Measurements from ENCODE around the gene TMIGD3. TPM values are rescaled to one million over a fixed set of nuclear protein-coding genes. Genes with fewer than 3 reads are reported as not detected.

Gene TMIGD3
- total RNA-seq, 2 donors from 2014 or later: 0.42 to 1.1 TPM

DNA sequence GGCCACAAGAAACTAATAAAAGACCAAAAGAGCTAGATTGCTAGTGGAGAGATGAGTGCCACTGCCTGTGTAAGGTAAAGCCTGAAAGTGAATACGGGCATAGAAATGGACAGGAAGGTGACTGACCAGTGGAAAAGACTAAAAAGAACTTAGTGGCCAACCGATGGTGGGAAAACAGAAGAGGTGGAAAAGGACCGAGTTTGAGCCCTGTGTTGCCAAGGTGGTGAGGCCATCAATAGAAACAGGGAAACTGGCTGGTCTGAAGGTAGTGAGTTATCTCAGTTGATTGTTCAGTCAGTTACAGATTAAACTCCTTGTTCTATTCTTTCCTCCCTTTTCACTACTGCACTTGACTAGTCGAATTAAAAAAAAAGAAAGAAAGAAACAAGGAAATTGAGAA lies 56.9 kb downstream of the TMIGD3 start:
- no peak for DNase-seq
- H3K27me3 ChIP-seq: no peaks in the 10 kb centered on the region
- TF ChIP-seq, protein P1, sequence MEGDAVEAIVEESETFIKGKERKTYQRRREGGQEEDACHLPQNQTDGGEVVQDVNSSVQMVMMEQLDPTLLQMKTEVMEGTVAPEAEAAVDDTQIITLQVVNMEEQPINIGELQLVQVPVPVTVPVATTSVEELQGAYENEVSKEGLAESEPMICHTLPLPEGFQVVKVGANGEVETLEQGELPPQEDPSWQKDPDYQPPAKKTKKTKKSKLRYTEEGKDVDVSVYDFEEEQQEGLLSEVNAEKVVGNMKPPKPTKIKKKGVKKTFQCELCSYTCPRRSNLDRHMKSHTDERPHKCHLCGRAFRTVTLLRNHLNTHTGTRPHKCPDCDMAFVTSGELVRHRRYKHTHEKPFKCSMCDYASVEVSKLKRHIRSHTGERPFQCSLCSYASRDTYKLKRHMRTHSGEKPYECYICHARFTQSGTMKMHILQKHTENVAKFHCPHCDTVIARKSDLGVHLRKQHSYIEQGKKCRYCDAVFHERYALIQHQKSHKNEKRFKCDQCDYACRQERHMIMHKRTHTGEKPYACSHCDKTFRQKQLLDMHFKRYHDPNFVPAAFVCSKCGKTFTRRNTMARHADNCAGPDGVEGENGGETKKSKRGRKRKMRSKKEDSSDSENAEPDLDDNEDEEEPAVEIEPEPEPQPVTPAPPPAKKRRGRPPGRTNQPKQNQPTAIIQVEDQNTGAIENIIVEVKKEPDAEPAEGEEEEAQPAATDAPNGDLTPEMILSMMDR (IDR thresholded peaks at IDR 0.05): no peak
- no peak overlapping the region for H3K9ac ChIP-seq (ENCODE audit: low read depth in 2 of 2, low read length in 2 of 2)
- intact Hi-C loops (cut with DNase I): no loop called here
- H3K9me3 ChIP-seq: no peaks in the 10 kb centered on the region
- H3K4me3 ChIP-seq: no peak overlapping the region
- peak overlapping the region; percentile 39 for H3K27ac ChIP-seq
- H3K36me3 ChIP-seq: no peaks in the 10 kb centered on the region
- no peaks in the 10 kb centered on the region for H3K4me1 ChIP-seq

DNA sequence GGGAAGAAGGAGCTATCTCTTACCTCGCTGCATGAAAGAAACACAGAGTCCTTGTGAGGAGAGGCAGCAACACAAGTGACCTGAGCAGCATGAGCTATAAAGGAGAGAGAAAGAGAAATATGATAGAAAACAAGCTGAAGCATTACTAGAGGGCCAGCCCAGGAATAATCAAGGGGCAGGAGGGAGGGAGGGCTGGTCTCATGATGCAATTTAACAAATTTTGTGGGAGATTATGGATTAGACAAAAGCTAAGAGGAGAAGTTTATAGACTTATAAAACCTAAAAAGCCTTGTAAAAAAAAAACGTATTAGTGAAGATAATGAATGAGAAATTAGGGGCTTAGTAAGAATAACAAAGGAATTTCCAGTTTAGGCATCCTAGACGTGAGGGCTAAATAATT lies 59.4 kb downstream of the TMIGD3 start:
- no peak for DNase-seq
- intact Hi-C loops (cut with DNase I): no loop called here
- no peak overlapping the region for H3K27ac ChIP-seq
- H3K27me3 ChIP-seq: no peaks in the 10 kb centered on the region
- peaks cover 10% of the 10 kb centered on the region for H3K36me3 ChIP-seq
- no peak overlapping the region for H3K9ac ChIP-seq (ENCODE audit: low read depth in 2 of 2, low read length in 2 of 2)
- H3K4me1 ChIP-seq: no peaks in the 10 kb centered on the region
- TF ChIP-seq, protein P1 (IDR thresholded peaks at IDR 0.05): no peak
- H3K9me3 ChIP-seq: no peaks in the 10 kb centered on the region
- no peak overlapping the region for H3K4me3 ChIP-seq

DNA sequence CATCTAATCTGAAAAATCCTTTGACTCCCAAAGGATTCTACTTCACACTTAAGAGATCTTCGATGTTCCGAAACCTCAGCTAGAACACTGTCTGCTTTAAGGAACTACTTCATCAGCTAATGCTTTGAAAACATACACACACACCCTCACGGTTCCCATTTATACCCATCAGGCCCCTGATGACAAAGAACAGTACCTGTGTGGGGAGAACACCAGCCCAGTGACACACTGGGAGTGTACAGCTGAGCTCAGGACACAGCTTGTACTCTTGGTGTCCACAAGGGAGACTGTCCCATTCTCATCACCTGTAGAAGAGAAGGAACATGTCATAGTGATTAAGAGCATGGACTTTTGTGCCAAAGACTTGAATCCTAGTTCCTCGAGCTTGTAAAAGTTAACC lies 61.0 kb downstream of the TMIGD3 start:
- Histone ChIP-seq H3K27ac (no peak overlapping the region), H3K4me3 (no peak overlapping the region), H3K9me3 (no peaks in the 10 kb centered on the region), H3K36me3 (peaks cover 10% of the 10 kb centered on the region), H3K27me3 (no peaks in the 10 kb centered on the region), H3K9ac (ENCODE audit: low read depth in 2 of 2, low read length in 2 of 2) (no peak overlapping the region), H3K4me1 (no peaks in the 10 kb centered on the region)
- TF ChIP-seq, protein P1 (IDR thresholded peaks at IDR 0.05): no peak
- DNase-seq: no peak
- intact Hi-C loops (cut with DNase I): loop anchor here (2.0 kb wide), 1 partner anchor 20 kb away; no protein-coding TSS in a partner anchor

DNA sequence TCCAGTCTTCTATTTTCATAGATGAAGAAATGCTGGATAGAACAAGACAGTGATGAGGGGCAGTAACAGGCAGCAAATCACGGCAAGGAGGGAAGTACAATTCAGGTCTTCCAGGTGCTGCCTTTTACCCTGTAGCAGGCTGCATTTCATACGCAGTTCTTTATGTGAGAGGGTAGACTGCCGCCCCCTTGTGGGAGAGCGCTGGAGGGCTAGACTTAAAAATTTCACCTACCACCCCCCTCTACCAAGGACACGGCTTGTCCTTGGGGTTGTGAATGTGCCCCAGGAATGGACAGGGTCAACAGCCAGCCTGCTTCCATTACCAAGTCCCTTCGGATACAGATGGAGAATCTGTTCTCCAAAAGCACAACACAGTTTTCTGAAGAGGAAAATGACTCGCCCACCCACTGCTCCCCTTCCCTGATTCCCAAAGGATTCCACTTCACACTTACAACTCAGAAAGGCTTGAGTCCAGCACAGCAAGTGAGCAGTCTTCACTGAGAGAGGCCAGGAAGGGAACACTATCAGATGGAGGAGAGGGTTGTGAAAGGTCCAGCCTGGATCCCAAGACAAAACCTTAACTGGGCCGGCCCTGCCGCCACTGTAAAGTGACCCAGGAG lies 61.8 kb downstream of the TMIGD3 start:
- TF ChIP-seq, protein P1 (IDR thresholded peaks at IDR 0.05): peak; percentile 22
- peak; percentile 29 for DNase-seq
- H3K9ac ChIP-seq (ENCODE audit: low read depth in 2 of 2, low read length in 2 of 2): no peak overlapping the region
- no peak overlapping the region for H3K4me3 ChIP-seq
- H3K9me3 ChIP-seq: no peaks in the 10 kb centered on the region
- H3K27me3 ChIP-seq: no peaks in the 10 kb centered on the region
- H3K4me1 ChIP-seq: no peaks in the 10 kb centered on the region
- H3K36me3 ChIP-seq: peaks cover 10% of the 10 kb centered on the region
- H3K27ac ChIP-seq: no peak overlapping the region
- intact Hi-C loops (cut with DNase I): loop anchor here (2.0 kb wide), 1 partner anchor 19 kb away; no protein-coding TSS in a partner anchor

DNA sequence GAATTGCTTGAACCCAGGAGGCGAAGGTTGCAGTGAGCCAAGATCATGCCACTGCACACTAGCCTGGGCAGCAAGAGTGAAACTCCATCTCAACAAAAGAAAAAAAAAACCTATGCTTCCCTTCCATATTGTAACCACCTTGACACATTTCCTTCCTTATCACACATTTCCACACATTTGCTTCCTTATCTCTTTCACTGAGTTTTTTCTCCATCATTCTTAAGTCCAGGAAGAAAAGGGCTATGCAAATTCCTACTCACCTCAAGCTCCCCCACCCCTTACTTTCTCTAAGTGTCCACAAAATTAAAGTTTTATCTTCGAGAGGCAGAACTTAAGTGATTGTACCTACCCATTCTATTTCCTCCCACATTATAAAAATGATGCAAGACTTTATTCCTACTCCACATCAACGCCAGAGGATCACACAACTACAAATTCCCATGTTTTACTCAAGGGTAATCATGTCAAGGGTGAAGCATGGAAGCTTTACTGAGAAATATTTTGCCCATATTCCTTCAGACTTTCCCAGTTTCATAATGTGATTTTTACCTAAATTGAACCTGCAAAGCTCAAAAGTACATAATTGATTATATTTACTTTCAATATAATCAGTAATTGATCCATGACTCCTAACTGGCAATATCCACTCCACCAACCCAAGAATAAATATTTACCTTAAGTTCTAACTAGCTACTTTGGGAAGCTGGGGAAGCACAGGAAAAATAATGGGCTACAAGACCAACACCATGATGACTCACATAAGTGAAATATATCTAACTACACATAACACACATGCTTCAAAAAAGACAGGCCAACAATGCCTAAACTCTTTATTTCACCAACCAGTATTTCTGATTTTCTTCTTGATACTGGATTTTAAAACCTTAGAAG lies 63.7 kb downstream of the TMIGD3 start:
- no peak overlapping the region for H3K27ac ChIP-seq
- peaks cover 10% of the 10 kb centered on the region for H3K36me3 ChIP-seq
- no peaks in the 10 kb centered on the region for H3K4me1 ChIP-seq
- intact Hi-C loops (cut with DNase I): no loop called here
- H3K4me3 ChIP-seq: no peak overlapping the region
- H3K27me3 ChIP-seq: no peaks in the 10 kb centered on the region
- no peak overlapping the region for H3K9ac ChIP-seq (ENCODE audit: low read depth in 2 of 2, low read length in 2 of 2)
- no peak for DNase-seq
- TF ChIP-seq, protein P1 (IDR thresholded peaks at IDR 0.05): no peak
- no peaks in the 10 kb centered on the region for H3K9me3 ChIP-seq

All from colonic mucosa (tissue), 4 donors.